Neural progenitor cell (in vitro differentiated cells): Measurements from ENCODE around the gene LIPC. TPM values are rescaled to one million over a fixed set of nuclear protein-coding genes. Genes with fewer than 3 reads are reported as not detected.

Experiments
- DNase-seq: peaks from one replicate; pipeline ENCODE4 v3.0.0-alpha.2; 2016; ENCODE audit warnings: low spot score
- H2AFZ ChIP-seq: fragments of 200-600 bp; sonication (generic); replicated peaks from 2 replicates; pipeline ENCODE4 v1.6.1; 2016; ENCODE audit warnings: antibody characterized with exemption
- H3F3A ChIP-seq: fragments of 200-600 bp; sonication (generic); 2 replicates; pipeline ENCODE4 v1.6.1; 2016; ENCODE audit warnings: antibody characterized with exemption, low read depth
- H3K27ac ChIP-seq: fragments of 200-600 bp; sonication (generic); 2 replicates; pipeline ENCODE4 v1.5.1; 2016; ENCODE audit warnings: mild to moderate bottlenecking
- H3K27me3 ChIP-seq: fragments of 200-600 bp; sonication (generic); 2 replicates; pipeline ENCODE4 v1.6.1; 2016; ENCODE audit warnings: mild to moderate bottlenecking, moderate library complexity
- H3K36me3 ChIP-seq: fragments of 200-600 bp; sonication (generic); 2 replicates; pipeline ENCODE4 v1.5.1; 2016
- H3K4me1 ChIP-seq: fragments of 200-600 bp; sonication (generic); 2 replicates; pipeline ENCODE4 v1.6.1; 2016; ENCODE audit warnings: mixed run types
- H3K4me2 ChIP-seq: fragments of 200-600 bp; sonication (generic); 2 replicates; pipeline ENCODE4 v1.6.1; 2016
- H3K4me3 ChIP-seq: fragments of 200-600 bp; sonication (generic); 2 replicates; pipeline ENCODE4 v1.5.1; 2016
- H3K79me2 ChIP-seq: fragments of 200-600 bp; sonication (generic); 2 replicates; pipeline ENCODE4 v1.6.1; 2016; ENCODE audit warnings: low read depth
- H3K9ac ChIP-seq: fragments of 200-600 bp; sonication (generic); 2 replicates; pipeline ENCODE4 v1.6.1; 2016
- H3K9me3 ChIP-seq: fragments of 200-600 bp; sonication (generic); 2 replicates; pipeline ENCODE4 v1.5.1; 2016; ENCODE audit warnings: low read depth
- H4K20me1 ChIP-seq: fragments of 200-600 bp; sonication (generic); 2 replicates; pipeline ENCODE4 v1.6.1; 2016; ENCODE audit warnings: low read depth
- H3K27ac Mint-ChIP-seq: 3 replicates; pipeline ENCODE4 v1.8.0; 2021; ENCODE audit warnings: mixed read lengths
- H3K27me3 Mint-ChIP-seq: 2 replicates; pipeline ENCODE4 v1.8.0; 2022; ENCODE audit warnings: low read depth, mild to moderate bottlenecking, inconsistent platforms, moderate library complexity, mixed read lengths; ENCODE audit not compliant: insufficient read depth
- H3K36me3 Mint-ChIP-seq: 3 replicates; pipeline ENCODE4 v1.8.0; 2021; ENCODE audit warnings: mixed read lengths
- H3K4me1 Mint-ChIP-seq: 3 replicates; pipeline ENCODE4 v1.8.0; 2021; ENCODE audit warnings: mixed read lengths
- H3K4me3 Mint-ChIP-seq: 3 replicates; pipeline ENCODE4 v1.8.0; 2021; ENCODE audit warnings: mild to moderate bottlenecking, moderate library complexity, mixed read lengths
- H3K9me3 Mint-ChIP-seq: 3 replicates; pipeline ENCODE4 v1.8.0; 2020; ENCODE audit warnings: mixed read lengths
- CTCF ChIP-seq: fragments of 200-600 bp; sonication (generic); IDR thresholded peaks from 2 replicates; pipeline ENCODE4 v1.5.1; 2017; ENCODE audit warnings: antibody characterized with exemption, mild to moderate bottlenecking
- EZH2 ChIP-seq: fragments of 200-600 bp; sonication (generic); IDR thresholded peaks from 2 replicates; pipeline ENCODE4 v1.6.1; 2017; ENCODE audit warnings: antibody characterized with exemption, mild to moderate bottlenecking, moderate library complexity
- EZH2phosphoT487 ChIP-seq: fragments of 200-600 bp; sonication (generic); IDR thresholded peaks from 2 replicates; pipeline ENCODE4 v1.6.1; 2017; ENCODE audit warnings: antibody characterized with exemption
- total RNA-seq: library from RNA; depleted of rRNA; stranded (reverse); fragments of >200 nt; gene quantifications from 2 replicates; pipeline ENCODE4 v1.2.3, GENCODE V29; 2015; ENCODE audit warnings: low replicate concordance

LIPC gene
- total RNA-seq, 1 donor from 2014 or later: not detected

GRCh38 chr15:58583171-58583908 lies 151.5 kb downstream of the LIPC start:
- H3K9me3 Mint-ChIP-seq: peaks cover 8% of the 10 kb centered on the region
- H3K79me2 ChIP-seq: no peaks in the 10 kb centered on the region
- H3K9ac ChIP-seq: no peak overlapping the region
- H3K4me3 ChIP-seq: no peak overlapping the region
- TF ChIP-seq EZH2phosphoT487 (no peak), CTCF (no peak), EZH2 (no peak)
- H3K4me1 Mint-ChIP-seq: peaks cover 4% of the 10 kb centered on the region
- no peak overlapping the region for H3K4me2 ChIP-seq
- H3K36me3 ChIP-seq: no peaks in the 10 kb centered on the region
- no peak overlapping the region for H2AFZ ChIP-seq
- H3K27me3 Mint-ChIP-seq: peaks cover 6% of the 10 kb centered on the region
- no peaks in the 10 kb centered on the region for H3K36me3 Mint-ChIP-seq
- no peaks in the 10 kb centered on the region for H4K20me1 ChIP-seq
- H3K27me3 ChIP-seq: no peaks in the 10 kb centered on the region
- H3K27ac ChIP-seq: no peak overlapping the region
- no peak for DNase-seq
- no peaks in the 10 kb centered on the region for H3K4me1 ChIP-seq
- H3K9me3 ChIP-seq: peaks cover 4% of the 10 kb centered on the region
- H3K27ac Mint-ChIP-seq: no peak overlapping the region
- no peaks in the 10 kb centered on the region for H3F3A ChIP-seq
- H3K4me3 Mint-ChIP-seq: no peak overlapping the region

GRCh38 chr15:58584789-58585461 lies 153.1 kb downstream of the LIPC start:
- Histone ChIP-seq H3K36me3 (no peaks in the 10 kb centered on the region), H3K27ac (no peak overlapping the region), H3K27me3 (no peaks in the 10 kb centered on the region), H3K4me3 (no peak overlapping the region), H3K9ac (no peak overlapping the region), H3K4me1 (no peaks in the 10 kb centered on the region), H3F3A (no peaks in the 10 kb centered on the region), H3K79me2 (no peaks in the 10 kb centered on the region), H3K4me2 (no peak overlapping the region), H2AFZ (no peak overlapping the region), H4K20me1 (no peaks in the 10 kb centered on the region), H3K9me3 (peaks cover 4% of the 10 kb centered on the region)
- TF ChIP-seq EZH2 (no peak), CTCF (no peak), EZH2phosphoT487 (no peak)
- H3K9me3 Mint-ChIP-seq: peaks cover 8% of the 10 kb centered on the region
- H3K36me3 Mint-ChIP-seq: no peaks in the 10 kb centered on the region
- no peak overlapping the region for H3K4me3 Mint-ChIP-seq
- DNase-seq: no peak
- H3K27me3 Mint-ChIP-seq: peaks cover 4% of the 10 kb centered on the region
- no peak overlapping the region for H3K27ac Mint-ChIP-seq
- H3K4me1 Mint-ChIP-seq: peaks cover 4% of the 10 kb centered on the region

DNA sequence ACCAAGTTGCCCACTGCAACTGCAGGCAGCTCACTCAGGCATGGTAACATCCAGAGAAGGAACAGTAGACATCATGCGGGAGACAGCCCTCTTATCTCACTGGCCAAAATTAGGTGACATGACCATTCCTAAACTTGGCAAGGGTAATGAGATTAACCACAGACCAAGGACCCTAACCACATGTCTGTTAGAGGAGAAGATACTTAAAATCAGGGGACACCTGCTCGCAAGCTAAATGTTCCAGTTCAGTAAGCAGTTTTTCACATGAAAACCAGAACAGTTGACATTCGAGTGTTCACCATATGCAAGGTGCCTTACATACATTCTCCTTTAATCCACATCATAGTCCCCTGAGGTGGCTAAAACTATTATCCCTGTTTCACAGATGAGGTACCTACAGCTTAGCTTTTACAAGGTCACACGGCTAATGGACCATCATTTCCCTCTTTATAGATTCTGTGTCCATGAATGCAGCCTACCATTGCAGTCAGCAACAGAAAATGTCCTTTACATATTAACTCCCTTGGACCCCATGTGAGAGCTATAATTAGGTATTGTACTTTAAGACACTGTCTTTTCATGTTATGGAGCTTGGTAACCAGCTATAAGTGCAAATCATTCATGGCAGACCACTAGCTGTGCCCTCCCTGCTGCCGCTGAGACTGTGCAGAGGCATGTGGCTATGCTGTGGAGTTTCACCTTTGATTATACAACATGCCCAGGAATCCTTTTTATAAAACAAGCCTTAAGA lies 154.1 kb downstream of the LIPC start:
- Histone ChIP-seq H3K27ac (no peak overlapping the region), H4K20me1 (no peaks in the 10 kb centered on the region), H2AFZ (no peak overlapping the region), H3K9ac (no peak overlapping the region), H3F3A (no peaks in the 10 kb centered on the region), H3K9me3 (peaks cover 4% of the 10 kb centered on the region), H3K27me3 (no peaks in the 10 kb centered on the region), H3K4me3 (no peak overlapping the region), H3K4me1 (no peaks in the 10 kb centered on the region), H3K36me3 (no peaks in the 10 kb centered on the region), H3K4me2 (no peak overlapping the region), H3K79me2 (no peaks in the 10 kb centered on the region)
- Mint-ChIP-seq H3K36me3 (no peaks in the 10 kb centered on the region), H3K4me1 (peaks cover 6% of the 10 kb centered on the region), H3K27ac (no peak overlapping the region), H3K9me3 (peaks cover 8% of the 10 kb centered on the region), H3K4me3 (no peak overlapping the region), H3K27me3 (peaks cover 4% of the 10 kb centered on the region)
- no peak for DNase-seq
- TF ChIP-seq EZH2 (no peak), CTCF (no peak), EZH2phosphoT487 (no peak)
